ENCODE results near the gene CHST13.
"Not testable (repeated sequence)": the region's sequence is repeated elsewhere in the genome, so short reads cannot be mapped to it uniquely, and the experiment has no call there.

Gene CHST13

GRCh38 chr3:126591515-126591914 lies 67.6 kb downstream of the CHST13 start:
- H3K36me3 ChIP-seq (ENCODE audit: control insufficient read depth, insufficient read depth, low read length); H3K4me3 ChIP-seq (ENCODE audit: low read length); H3K27ac ChIP-seq (ENCODE audit: low read depth, low read length); H3K4me1 ChIP-seq (ENCODE audit: control insufficient read depth, insufficient read depth, low read length); H3K9ac ChIP-seq (ENCODE audit: low read length); H3K27me3 ChIP-seq (ENCODE audit: control insufficient read depth, insufficient read depth, low read length): not testable (repeated sequence)

Measured in rectal smooth muscle tissue (tissue), 1 donor.